Measurements from ENCODE around the gene ABHD17C. TPM values are rescaled to one million over a fixed set of nuclear protein-coding genes. Genes with fewer than 3 reads are reported as not detected.

Gene ABHD17C
- total RNA-seq, 4 donors from 2014 or later: 1.1 to 4.3 (median 2.1) TPM

GRCh38 chr15:80803580-80804525 is 108.7 kb downstream of the ABHD17C start:
- no peak for DNase-seq (ENCODE audit: low spot score)
- TF ChIP-seq CTCF (IDR thresholded peaks at IDR 0.05): no peak
- no peak for ATAC-seq (ENCODE audit: low FRiP score)

GRCh38 chr15:80804970-80805495 is 109.9 kb downstream of the ABHD17C start:
- no peak for TF ChIP-seq CTCF (IDR thresholded peaks at IDR 0.05)
- ATAC-seq (ENCODE audit: low FRiP score) (no peak), DNase-seq (ENCODE audit: low spot score) (no peak)

Small RNA genes lying within 50 kb of the gene (small RNA-seq; reads per million reads assigned to genes)
- not detected for gene RNU6-380P

Other genes starting within 250 kb of the ABHD17C start
- 1 to 10 TPM in 2 of 4 donors, under 1 TPM in 1, not detected in 1; 0.19 to 9.5 (median 1.2) TPM for gene CEMIP, start 84.1 kb downstream of the ABHD17C start, total RNA-seq